ELF-1 (cell line): ENCODE results near the gene MLC1.

ENCODE experiments used
- DNase-seq: peaks from one replicate; pipeline ENCODE4 v3.0.0-alpha.2; 2016; ENCODE audit warnings: low read depth, low spot score

Gene MLC1

GRCh38 chr22:50035976-50036724 is 49.1 kb downstream of the MLC1 start:
- DNase-seq = no peak

GRCh38 chr22:50035131-50035881 is 49.9 kb downstream of the MLC1 start:
- no peak for DNase-seq

GRCh38 chr22:50034126-50035081 is 50.8 kb downstream of the MLC1 start:
- no peak for DNase-seq

GRCh38 chr22:50032941-50033601 is 52.2 kb downstream of the MLC1 start:
- no peak for DNase-seq

GRCh38 chr22:50032109-50032871 is 52.9 kb downstream of the MLC1 start:
- DNase-seq = no peak

GRCh38 chr22:50031189-50032091 is 53.8 kb downstream of the MLC1 start:
- no peak for DNase-seq

GRCh38 chr22:50030297-50031188 is 54.7 kb downstream of the MLC1 start:
- DNase-seq = peak; percentile 75

- peak; percentile 85 for DNase-seq
Observed at GRCh38 chr22:50027639-50028537, 57.3 kb downstream of the MLC1 start.

GRCh38 chr22:50025993-50026392 is 59.2 kb downstream of the MLC1 start:
- DNase-seq = no peak

- DNase-seq = no peak
Observed at GRCh38 chr22:50022171-50022819, 62.9 kb downstream of the MLC1 start.

- DNase-seq = no peak
Observed at GRCh38 chr22:50020606-50021005, 64.6 kb downstream of the MLC1 start.

- DNase-seq = no peak
Observed at GRCh38 chr22:50019316-50019715, 65.9 kb downstream of the MLC1 start.

GRCh38 chr22:50018608-50019285 is 66.5 kb downstream of the MLC1 start:
- no peak for DNase-seq

GRCh38 chr22:50017701-50018224 is 67.5 kb downstream of the MLC1 start:
- DNase-seq = no peak

GRCh38 chr22:50016988-50017700 is 68.1 kb downstream of the MLC1 start:
- no peak for DNase-seq
